GM12875 (cell line): ENCODE results near the gene TUBB6.

Experiments used
- H3K4me3 ChIP-seq: one replicate; pipeline ENCODE4 v1.5.1; 2011; ENCODE audit warnings: low read depth, low read length, control low read depth
- CTCF ChIP-seq: IDR thresholded peaks from 2 replicates; pipeline ENCODE4 v1.5.1; 2011; ENCODE audit warnings: low read depth, mild to moderate bottlenecking, control low read depth, inconsistent platforms, low read length, moderate library complexity, borderline replicate concordance; ENCODE audit not compliant: insufficient read depth

Gene TUBB6

DNA sequence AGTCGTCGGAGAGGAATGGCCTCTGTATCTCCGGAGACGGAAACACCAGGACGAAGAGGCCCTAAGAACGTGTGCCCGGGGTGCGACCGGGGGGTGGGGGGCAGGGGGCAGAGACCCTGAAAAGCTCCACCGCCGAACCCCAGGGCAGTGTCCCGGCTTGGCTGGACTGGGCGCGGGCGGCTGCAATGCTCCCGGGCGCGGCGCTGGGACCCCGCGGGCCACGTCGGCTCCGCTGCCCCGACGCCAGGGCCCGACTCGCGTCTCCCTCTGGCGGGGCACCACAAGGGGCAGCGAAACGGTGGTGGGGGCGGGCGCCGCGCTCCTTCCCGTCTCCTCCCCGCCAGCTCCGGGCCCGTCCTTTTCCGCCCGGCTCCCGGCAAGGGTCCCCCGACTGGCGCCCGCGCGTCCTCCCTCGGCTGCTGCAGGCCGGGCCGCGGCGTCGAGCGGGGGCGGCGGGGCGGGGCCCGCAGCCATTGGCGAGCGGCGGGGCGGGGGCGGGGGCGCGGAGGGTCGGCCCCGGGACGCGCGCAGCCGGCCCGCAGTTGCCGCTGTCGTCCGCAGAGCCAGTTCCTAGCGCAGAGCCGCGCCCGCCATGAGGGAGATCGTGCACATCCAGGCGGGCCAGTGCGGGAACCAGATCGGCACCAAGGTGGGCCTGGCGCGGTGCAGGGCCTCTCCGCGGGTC lies at the start of gene TUBB6:
Gene TUBB6 (plus strand): TSS at position 541 of the 685 bp plus-strand sequence. CDS start 52 bp downstream, at position 593.
- H3K4me3 ChIP-seq = peak within 1 kb of the TSS; percentile 36
- TF ChIP-seq CTCF = no peak

GRCh38 chr18:12258719-12259705 lies 49.0 kb upstream of the TUBB6 start:
- no peak for TF ChIP-seq CTCF

DNA sequence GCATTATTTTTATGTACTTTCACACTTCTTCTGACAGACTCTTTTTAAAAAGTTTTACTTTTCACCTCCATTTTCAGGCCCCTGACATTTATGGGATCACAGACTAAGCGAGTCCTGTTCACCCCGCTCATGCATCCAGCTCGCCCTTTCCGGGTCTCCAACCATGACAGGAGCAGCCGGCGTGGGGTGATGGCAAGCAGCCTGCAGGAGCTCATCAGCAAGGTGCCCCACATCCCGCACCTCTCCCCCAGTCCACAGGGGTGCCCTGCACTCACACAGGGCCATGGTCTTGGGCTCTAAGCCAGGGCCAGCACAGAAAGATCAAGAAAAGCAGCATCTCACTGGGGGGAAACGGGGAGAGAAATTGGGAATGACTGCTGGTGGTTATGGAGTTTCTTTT lies 45.3 kb upstream of the TUBB6 start:
- TF ChIP-seq CTCF = no peak
- H3K4me3 ChIP-seq = no peak overlapping the region

More at GRCh38 chr18:12258719-12259705, 49.0 kb upstream of the TUBB6 start:
- no peak overlapping the region for H3K4me3 ChIP-seq

- no peak for TF ChIP-seq CTCF
- H3K4me3 ChIP-seq = no peak overlapping the region
Observed at GRCh38 chr18:12264864-12265263, 43.2 kb upstream of the TUBB6 start.

GRCh38 chr18:12271376-12272235 lies 36.4 kb upstream of the TUBB6 start:
- peak overlapping the region; percentile 46 for H3K4me3 ChIP-seq
- TF ChIP-seq CTCF = peak; percentile 67

- no peak for TF ChIP-seq CTCF
Observed at GRCh38 chr18:12274793-12275192, 33.2 kb upstream of the TUBB6 start.

More at GRCh38 chr18:12274793-12275192, 33.2 kb upstream of the TUBB6 start:
- H3K4me3 ChIP-seq = no peak overlapping the region
